Bronchial epithelial cell (primary cell): ENCODE results near the gene VIL1. TPM values are rescaled to one million over a fixed set of nuclear protein-coding genes. Genes with fewer than 3 reads are reported as not detected.

Experiments
- DNase-seq: peaks from one replicate; pipeline ENCODE4 v3.0.0-alpha.2; 2010; ENCODE audit warnings: low read depth
- FAIRE-seq: peaks from 2 replicates; lab custom pipeline; 2011; peaks lifted over from hg19 to GRCh38; lab: Jason Lieb, UNC
- H3K27me3 ChIP-seq: 2 replicates; pipeline ENCODE4 v1.5.1; 2011; ENCODE audit warnings: low read length; ENCODE audit not compliant: control insufficient read depth, insufficient read depth
- H3K36me3 ChIP-seq: 2 replicates; pipeline ENCODE4 v1.5.1; 2011; ENCODE audit warnings: low read length; ENCODE audit not compliant: control insufficient read depth, insufficient read depth
- H3K4me3 ChIP-seq: 2 replicates; pipeline ENCODE4 v1.5.1; 2011; ENCODE audit warnings: mild to moderate bottlenecking, low read depth, low read length, control low read depth
- CTCF ChIP-seq: IDR thresholded peaks from 2 replicates; pipeline ENCODE4 v1.5.1; 2011; ENCODE audit warnings: mild to moderate bottlenecking, moderate library complexity, low read length, control low read depth, inconsistent platforms; ENCODE audit not compliant: insufficient read depth, severe bottlenecking
- total RNA-seq: library from RNA; depleted of rRNA; stranded (reverse); fragments of >200 nt; gene quantifications from 2 replicates; pipeline ENCODE4 v1.2.1, GENCODE V29; 2014

The VIL1 gene
- total RNA-seq, 1 donor from 2014 or later = not detected

GRCh38 chr2:218437969-218438368 is 19.0 kb downstream of the VIL1 start:
- Histone ChIP-seq H3K27me3 (no peaks in the 10 kb centered on the region), H3K4me3 (no peak overlapping the region), H3K36me3 (no peaks in the 10 kb centered on the region)
- DNase-seq (no peak), FAIRE-seq (no peak)
- TF ChIP-seq CTCF = no peak

DNA sequence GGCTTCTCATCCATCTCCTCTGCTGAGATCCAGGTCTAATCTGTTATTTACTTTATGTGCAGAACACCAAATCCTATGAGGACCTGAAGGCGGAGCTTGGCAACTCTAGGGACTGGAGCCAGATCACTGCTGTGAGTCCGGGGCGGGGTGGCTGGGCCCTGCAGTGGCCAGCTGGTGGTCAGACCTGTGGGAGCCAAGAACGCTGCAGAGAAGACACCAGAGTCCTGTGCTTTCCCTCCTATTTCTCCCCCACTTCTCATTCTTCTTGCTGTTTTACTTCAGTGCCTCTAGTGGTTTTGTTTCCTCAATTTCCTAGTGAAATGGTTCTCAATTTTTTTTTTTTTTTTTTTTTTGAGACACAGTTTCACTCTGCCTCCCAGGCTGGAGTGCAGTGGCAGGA is 19.7 kb downstream of the VIL1 start:
- DNase-seq = no peak
- no peak for TF ChIP-seq CTCF
- Histone ChIP-seq H3K4me3 (no peak overlapping the region), H3K36me3 (no peaks in the 10 kb centered on the region), H3K27me3 (no peaks in the 10 kb centered on the region)
- no peak for FAIRE-seq

DNA sequence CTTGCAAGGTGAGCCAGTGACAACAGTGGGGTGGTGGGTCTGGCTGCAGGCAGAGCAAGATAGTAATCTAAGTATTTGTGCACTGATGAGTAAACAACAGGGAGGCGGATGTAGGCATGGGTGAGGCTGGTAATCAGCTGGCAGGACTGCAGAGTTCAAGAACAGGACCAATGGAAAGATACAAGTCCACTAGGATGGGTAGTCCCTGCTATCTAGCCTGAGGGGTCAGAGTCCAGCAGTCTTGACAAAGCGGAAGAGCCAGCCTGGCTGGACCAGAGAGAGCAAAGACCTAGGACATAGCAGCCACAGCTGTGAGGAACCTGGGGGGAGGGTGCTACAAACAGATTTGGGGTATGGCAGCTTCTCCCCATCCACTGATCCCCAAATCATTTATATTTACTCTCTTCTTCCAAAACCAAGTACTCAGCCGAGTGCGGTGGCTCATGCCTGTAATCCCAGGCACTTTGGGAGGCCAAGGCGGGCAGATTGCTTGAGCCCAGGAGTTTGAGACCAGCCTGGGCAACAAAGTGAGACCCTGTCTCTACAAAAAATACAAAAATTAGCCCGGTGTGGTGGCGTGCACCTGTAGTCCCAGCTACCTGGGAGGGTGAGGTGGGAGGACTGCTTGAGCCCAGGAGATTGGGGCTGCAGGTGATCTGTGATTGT is 25.9 kb downstream of the VIL1 start:
- DNase-seq = no peak

DNA sequence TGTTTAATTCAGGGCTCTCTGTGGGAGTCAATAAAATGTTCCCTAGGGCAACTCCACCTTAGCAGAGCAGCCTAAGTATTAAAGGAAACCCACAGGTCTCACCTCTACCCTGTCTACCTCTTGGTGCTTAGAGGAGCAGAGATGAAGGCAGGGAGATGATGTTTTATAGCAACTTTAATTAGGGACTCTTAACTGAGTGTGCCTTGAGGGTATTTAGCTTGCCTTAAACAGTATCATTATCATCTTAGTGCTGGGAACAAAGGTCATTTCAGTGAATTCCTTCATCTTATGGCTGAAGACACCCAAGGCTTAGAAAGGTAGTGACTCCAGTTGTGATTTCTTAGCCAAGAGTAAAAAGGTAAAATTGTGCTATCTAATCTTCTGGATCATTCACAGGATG is 26.7 kb downstream of the VIL1 start:
- TF ChIP-seq CTCF = no peak
- H3K27me3 ChIP-seq = no peaks in the 10 kb centered on the region
- H3K36me3 ChIP-seq = no peaks in the 10 kb centered on the region
- no peak for DNase-seq
- FAIRE-seq = no peak
- H3K4me3 ChIP-seq = no peak overlapping the region

More for the DNA sequence above, 25.9 kb downstream of the VIL1 start:
- no peak for FAIRE-seq
- Histone ChIP-seq H3K27me3 (no peaks in the 10 kb centered on the region), H3K4me3 (no peak overlapping the region), H3K36me3 (no peaks in the 10 kb centered on the region)
- no peak for TF ChIP-seq CTCF

DNA sequence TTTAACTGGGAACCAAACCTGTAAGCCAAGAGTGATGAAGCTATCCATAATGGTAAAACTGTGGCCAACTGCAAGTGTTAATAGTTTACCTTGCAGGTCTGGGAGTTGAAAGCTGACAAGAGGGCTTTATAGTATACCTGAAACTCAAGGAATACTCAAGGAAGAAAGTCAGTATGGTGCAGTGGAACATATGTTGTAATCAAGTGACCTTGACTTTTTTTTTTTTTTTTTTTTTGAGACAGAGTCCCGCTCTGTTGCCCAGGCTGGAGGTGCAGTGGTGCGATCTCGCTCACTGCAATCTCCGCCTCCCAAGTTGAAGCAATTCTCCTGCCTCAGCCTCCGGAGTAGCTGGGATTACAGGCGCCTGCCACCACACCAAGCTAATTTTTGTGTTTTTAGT is 27.6 kb downstream of the VIL1 start:
- no peak for FAIRE-seq
- no peak for DNase-seq
- Histone ChIP-seq H3K36me3 (no peaks in the 10 kb centered on the region), H3K27me3 (no peaks in the 10 kb centered on the region), H3K4me3 (no peak overlapping the region)
- no peak for TF ChIP-seq CTCF

DNA sequence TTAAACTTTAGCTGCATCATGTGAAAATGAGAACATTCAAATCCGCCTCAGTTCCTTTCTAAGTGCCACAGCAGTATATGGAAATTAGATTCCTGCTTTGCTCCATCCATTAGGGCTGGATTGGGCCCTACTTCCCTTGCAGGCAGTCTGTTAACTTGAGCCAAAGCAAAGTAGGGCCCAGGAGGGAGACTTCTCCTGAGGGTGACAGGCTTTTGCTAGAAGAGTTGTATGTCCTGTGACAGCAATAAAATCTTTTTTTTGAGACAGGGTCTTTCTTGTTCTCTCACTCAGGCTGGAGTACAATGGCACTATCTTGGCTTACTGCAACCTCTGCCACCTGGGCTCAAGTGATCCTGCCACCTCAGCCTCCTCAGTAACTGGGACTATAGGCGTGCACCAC is 28.1 kb downstream of the VIL1 start:
- Histone ChIP-seq H3K4me3 (no peak overlapping the region), H3K36me3 (no peaks in the 10 kb centered on the region), H3K27me3 (no peaks in the 10 kb centered on the region)
- FAIRE-seq (no peak), DNase-seq (no peak)
- no peak for TF ChIP-seq CTCF
